Esophagus muscularis mucosa (tissue), 4 donors: ENCODE results near the gene ATP13A2. TPM values are rescaled to one million over a fixed set of nuclear protein-coding genes. Genes with fewer than 3 reads are reported as not detected.

ENCODE experiments used
- DNase-seq: peaks from one replicate; pipeline ENCODE4 v3.0.0-alpha.2; 2017; ENCODE audit errors: extremely low spot score
- H3K27ac ChIP-seq, 4 donors: fragments of 200-600 bp; sonication (generic); replicated peaks in 1 of 4; 1 replicate in 3 of 4; 2 replicates in 1 of 4; pipeline ENCODE4 v1.5.1; 2016 to 2019; ENCODE audit warnings: mild to moderate bottlenecking in 1 of 4
- H3K27me3 ChIP-seq, 4 donors: fragments of 200-600 bp; sonication (generic); one replicate each; pipeline versions ENCODE4 v1.5.1 to v1.6.0; 2016 to 2019
- H3K36me3 ChIP-seq, 4 donors: fragments of 200-600 bp; sonication (generic); one replicate each; pipeline ENCODE4 v1.5.1; 2016 to 2019
- H3K4me1 ChIP-seq, 4 donors: fragments of 200-600 bp; sonication (generic); one replicate each; pipeline ENCODE4 v1.5.1; 2016 to 2019
- H3K4me3 ChIP-seq, 4 donors: fragments of 200-600 bp; sonication (generic); 1 replicate in 2 of 4; 2 replicates in 2 of 4; pipeline ENCODE4 v1.5.1; 2016 to 2019; ENCODE audit warnings: mild to moderate bottlenecking in 4 of 4, moderate library complexity in 1 of 4
- H3K9me3 ChIP-seq, 4 donors: fragments of 200-600 bp; sonication (generic); 1 replicate in 3 of 4; 2 replicates in 1 of 4; pipeline ENCODE4 v1.5.1; 2016 to 2019
- CTCF ChIP-seq, 3 experiments: fragments of 200-600 bp in 2 of 3; fragments of 450-650 bp in 1 of 3; sonication (generic) in 2 of 3; IDR thresholded peaks; one replicate each; pipeline ENCODE4 v1.5.1; 2017 to 2019; ENCODE audit warnings: antibody characterized with exemption in 3 of 3, mild to moderate bottlenecking in 2 of 3, moderate library complexity in 1 of 3
- EP300 ChIP-seq: sonication (generic); formaldehyde crosslinking; IDR thresholded peaks from one replicate; pipeline ENCODE4 v1.6.1; 2017; ENCODE audit warnings: antibody characterized with exemption
- POLR2A ChIP-seq: fragments of 450-650 bp; IDR thresholded peaks from one replicate; pipeline ENCODE4 v1.6.1; 2017; ENCODE audit warnings: antibody characterized with exemption, moderate library complexity, mild to moderate bottlenecking, low read depth
- POLR2AphosphoS5 ChIP-seq, 2 donors: sonication (generic); formaldehyde crosslinking; IDR thresholded peaks; one replicate each; pipeline ENCODE4 v1.6.1; 2017; ENCODE audit warnings: antibody characterized with exemption in 2 of 2
- WGBS: methylation state at CpG from one replicate; pipeline ENCODE4 v1.1.5; 2018; 5-methylcytosine and 5-hydroxymethylcytosine counted together
- intact Hi-C: fragments of 100-400 bp; cut with DNase I; formaldehyde crosslinking; loops from one replicate; pipeline ENCODE4 v1.15.1; 2023
- total RNA-seq, 4 donors: library from RNA; depleted of rRNA; stranded (reverse); fragments of >200 nt; gene quantifications; one replicate each; pipeline versions ENCODE4 v1.1.0 to v1.2.1, GENCODE V29; 2016

Gene ATP13A2
- total RNA-seq, 4 donors from 2014 or later = 16.1 to 30.8 (median 23.2) TPM

DNA sequence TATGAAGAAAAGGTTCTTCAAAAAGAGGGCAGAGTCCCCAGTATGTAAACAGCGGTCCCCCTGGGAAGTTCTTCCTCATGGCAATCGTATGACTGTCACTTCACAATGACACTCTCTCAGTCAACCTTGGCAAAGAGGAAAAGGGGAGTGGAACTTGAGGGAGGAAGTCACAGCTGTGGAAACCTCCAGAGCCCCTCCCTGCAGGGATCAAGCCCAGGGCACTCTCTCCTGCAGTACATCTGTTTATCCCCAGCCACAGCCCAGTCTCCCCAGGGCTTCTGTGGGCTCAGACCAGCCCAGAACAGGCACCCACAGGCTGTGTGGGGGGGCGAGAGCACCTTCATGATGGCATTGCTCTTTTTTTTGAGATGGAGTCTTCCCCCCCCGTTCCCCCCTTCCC is 2.0 kb downstream of the ATP13A2 start:
- Histone ChIP-seq H3K36me3 (peaks cover 10 to 19% (median 12%) of the 10 kb centered on the region in 4 donors), H3K27me3 (no peaks in the 10 kb centered on the region), H3K4me3 (no peak overlapping the region), H3K9me3 (no peaks in the 10 kb centered on the region), H3K4me1 (peaks cover 27 to 30% (median 29%) of the 10 kb centered on the region in 4 donors), H3K27ac (no peak overlapping the region)
- intact Hi-C loops = loop anchor here (5.0 kb wide), 1 partner anchor 38 kb away; no protein-coding TSS in a partner anchor
- DNase-seq = no peak
- 53% methylated on average over 4 of the region's 4 CpGs for whole genome bisulfite sequencing
- TF ChIP-seq POLR2AphosphoS5 (IDR thresholded peaks at IDR 0.05) (no peak), EP300 (no peak), CTCF (IDR thresholded peaks at IDR 0.05) (no peak), POLR2A (no peak)

GRCh38 chr1:17008208-17008855 is 3.4 kb downstream of the ATP13A2 start:
- no peak for DNase-seq
- Histone ChIP-seq H3K4me1 (peaks cover 27 to 30% (median 29%) of the 10 kb centered on the region in 4 donors), H3K27me3 (no peaks in the 10 kb centered on the region), H3K27ac (no peak overlapping the region), H3K9me3 (no peaks in the 10 kb centered on the region), H3K4me3 (no peak overlapping the region), H3K36me3 (peaks cover 22 to 33% (median 25%) of the 10 kb centered on the region in 4 donors)
- TF ChIP-seq POLR2AphosphoS5 (IDR thresholded peaks at IDR 0.05) (no peak), POLR2A (no peak), EP300 (no peak), CTCF (IDR thresholded peaks at IDR 0.05) (no peak)
- intact Hi-C loops = no loop called here
- 91% methylated on average over 15 of the region's 15 CpGs for WGBS

GRCh38 chr1:17007121-17007520 is 4.6 kb downstream of the ATP13A2 start:
- WGBS = 94% methylated on average over 7 of the region's 8 CpGs
- H3K27me3 ChIP-seq = no peaks in the 10 kb centered on the region
- H3K36me3 ChIP-seq = peaks cover 34 to 45% (median 36%) of the 10 kb centered on the region in 4 donors
- intact Hi-C loops = no loop called here
- no peaks in the 10 kb centered on the region for H3K9me3 ChIP-seq
- peaks cover 22 to 25% (median 25%) of the 10 kb centered on the region in 4 donors for H3K4me1 ChIP-seq
- no peak overlapping the region for H3K27ac ChIP-seq
- no peak for DNase-seq
- TF ChIP-seq POLR2A (no peak), POLR2AphosphoS5 (IDR thresholded peaks at IDR 0.05) (no peak), CTCF (IDR thresholded peaks at IDR 0.05) (no peak), EP300 (no peak)
- H3K4me3 ChIP-seq = no peak overlapping the region

DNA sequence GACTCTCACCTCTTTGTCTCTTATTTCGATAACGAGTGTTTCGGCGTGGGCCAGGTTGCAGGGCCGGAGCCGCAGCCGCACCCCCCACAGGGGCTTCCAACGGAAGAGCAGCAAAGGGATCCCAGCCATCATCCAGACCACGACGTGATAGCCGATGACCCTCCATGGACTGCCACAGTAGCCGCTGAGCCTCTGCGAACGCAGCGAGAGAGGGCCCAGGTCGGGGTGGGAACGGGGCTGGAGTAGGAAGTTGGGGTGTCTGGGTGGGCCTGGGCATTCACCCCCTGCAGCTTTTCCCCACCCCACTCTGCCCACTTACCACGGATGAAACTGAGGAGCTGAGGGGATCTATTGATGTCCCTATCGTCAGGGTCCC is 6.4 kb downstream of the ATP13A2 start:
- intact Hi-C loops = no loop called here
- Histone ChIP-seq H3K4me3 (no peak overlapping the region), H3K27ac (no peak overlapping the region), H3K4me1 (peaks cover 10 to 11% (median 11%) of the 10 kb centered on the region in 4 donors), H3K36me3 (peaks cover 35 to 63% (median 52%) of the 10 kb centered on the region in 4 donors), H3K27me3 (no peaks in the 10 kb centered on the region), H3K9me3 (no peaks in the 10 kb centered on the region)
- 88% methylated on average over 17 of the region's 19 CpGs for whole genome bisulfite sequencing
- DNase-seq = no peak
- TF ChIP-seq EP300 (no peak), CTCF (IDR thresholded peaks at IDR 0.05) (no peak), POLR2AphosphoS5 (IDR thresholded peaks at IDR 0.05) (no peak), POLR2A (no peak)
